ENCODE data around the gene ARHGEF39.

GRCh38 chr9:35658968-35659220, 6.1 kb downstream of the ARHGEF39 start:
- TF ChIP-seq CTCF (IDR thresholded peaks at IDR 0.05) (no peak), POLR2AphosphoS5 (IDR thresholded peaks at IDR 0.05) (no peak), POLR2A (IDR thresholded peaks at IDR 0.05) (no peak)
